CD4-positive, alpha-beta T cell (primary cell): Measurements from ENCODE around the gene TDRD9. TPM values are rescaled to one million over a fixed set of nuclear protein-coding genes. Genes with fewer than 3 reads are reported as not detected.
A peak's percentile ranks its signal among the peaks of the same experiment; 100 is the strongest.

Experiments
- ATAC-seq: fragments of 200-7000 bp; cut with Tn5 transposase; one replicate; pipeline ENCODE4 v1.10.0; 2022; ENCODE audit warnings: mild to moderate bottlenecking; ENCODE audit not compliant: poor library complexity
- CTCF ChIA-PET: fragments of 350-600 bp; sonication (Branson Sonifier 250); formaldehyde crosslinking; loops from one replicate; lab custom pipeline; 2021; ENCODE audit warnings: antibody characterized with exemption, inconsistent platforms; lab: Charles Lee
- POLR2A ChIA-PET: fragments of 350-600 bp; sonication (Branson Sonifier 250); formaldehyde crosslinking; loops from one replicate; lab custom pipeline; 2021; ENCODE audit warnings: antibody characterized with exemption, inconsistent platforms; lab: Charles Lee
- DNase-seq, 14 experiments: peaks; one replicate each; pipeline ENCODE4 v3.0.0-alpha.2; 2013 to 2020; ENCODE audit warnings: mixed read lengths in 2 of 14
- H3K27ac ChIP-seq, 2 donors: one replicate each; pipeline versions ENCODE4 v1.5.1 to v1.7.0; 2013; ENCODE audit warnings: low read length in 2 of 2, low read depth in 1 of 2, mild to moderate bottlenecking in 1 of 2
- H3K27me3 ChIP-seq, 2 experiments: 1 replicate in 1 of 2; 2 replicates in 1 of 2; pipeline versions ENCODE4 v1.6.1 to v1.7.0; 2013; ENCODE audit warnings: low read length in 2 of 2, control low read depth in 1 of 2, mild to moderate bottlenecking in 1 of 2, moderate library complexity in 1 of 2; ENCODE audit not compliant: insufficient read depth in 2 of 2, control insufficient read depth in 1 of 2
- H3K36me3 ChIP-seq: one replicate; pipeline ENCODE4 v1.6.1; 2013; ENCODE audit warnings: low read length, control low read depth; ENCODE audit not compliant: insufficient read depth
- H3K4me1 ChIP-seq: one replicate; pipeline ENCODE4 v1.6.1; 2013; ENCODE audit warnings: low read length, control low read depth; ENCODE audit not compliant: insufficient read depth
- H3K4me3 ChIP-seq: one replicate; pipeline ENCODE4 v1.5.1; 2013; ENCODE audit warnings: mild to moderate bottlenecking, low read length, moderate library complexity
- H3K9me3 ChIP-seq, 2 experiments: 1 replicate in 1 of 2; 2 replicates in 1 of 2; pipeline versions ENCODE4 v1.6.1 to v1.7.0; 2013; ENCODE audit warnings: low read length in 2 of 2, mild to moderate bottlenecking in 2 of 2, control low read depth in 1 of 2, moderate library complexity in 1 of 2; ENCODE audit not compliant: control insufficient read depth in 1 of 2, insufficient read depth in 1 of 2
- H3K27ac Mint-ChIP-seq: one replicate; pipeline ENCODE4 v1.8.0; 2020; ENCODE audit warnings: mixed read lengths
- H3K27me3 Mint-ChIP-seq: one replicate; pipeline ENCODE4 v1.8.0; 2021; ENCODE audit warnings: mixed read lengths
- H3K36me3 Mint-ChIP-seq: one replicate; pipeline ENCODE4 v1.8.0; 2021; ENCODE audit warnings: low read depth, mixed read lengths
- H3K4me1 Mint-ChIP-seq: one replicate; pipeline ENCODE4 v1.8.0; 2021; ENCODE audit warnings: low read depth, mixed read lengths
- H3K4me3 Mint-ChIP-seq: one replicate; pipeline ENCODE4 v1.8.0; 2020; ENCODE audit warnings: mild to moderate bottlenecking, mixed read lengths
- H3K9me3 Mint-ChIP-seq: one replicate; pipeline ENCODE4 v1.8.0; 2020; ENCODE audit warnings: mixed read lengths
- intact Hi-C, 2 experiments: fragments of 100-400 bp; cut with DNase I in 1 of 2; cut with micrococcal nuclease in 1 of 2; formaldehyde crosslinking; loops; one replicate each; pipeline versions ENCODE4 v1.15.1 to v1.9.0; 2023 to 2025; cut with DNase I, micrococcal nuclease
- total RNA-seq, 174 experiments: library from RNA in 2 of 174; stranded (reverse) in 2 of 174; gene quantifications; one replicate each; pipeline ENCODE4 v1.2.3 and lab custom pipeline; 2021 to 2026
- TF ChIP-seq, protein P1 (sequence below): fragments of 200-600 bp; IDR thresholded peaks from one replicate; pipeline ENCODE4 v1.8.0; 2022; ENCODE audit warnings: antibody characterized with exemption, mild to moderate bottlenecking

Gene TDRD9
- total RNA-seq, 2 experiments from 2014 or later: 0.17 to 0.27 TPM

DNA sequence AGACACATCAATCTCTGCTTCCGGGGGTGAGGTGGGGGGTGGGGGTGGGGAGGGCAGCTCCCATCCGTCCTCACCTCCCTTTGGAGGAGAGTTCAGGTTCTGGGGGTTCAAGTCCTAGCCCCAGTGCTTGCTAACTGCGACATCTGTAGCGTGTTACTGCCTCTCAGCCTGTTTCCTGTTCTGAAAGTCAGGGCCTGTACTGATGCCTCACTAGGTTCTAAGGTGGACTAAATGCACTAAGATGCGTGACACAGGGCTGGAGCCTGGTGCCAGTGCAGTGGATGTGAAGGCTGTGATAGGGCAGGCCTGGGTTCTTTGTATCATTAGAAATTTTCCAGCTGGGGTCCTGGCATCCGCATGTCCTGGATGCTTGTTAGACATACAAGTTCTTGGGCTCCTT, 17.3 kb upstream of the TDRD9 start:
- Histone ChIP-seq H3K4me1 (peaks cover 21% of the 10 kb centered on the region), H3K27ac (no peak overlapping the region), H3K9me3 (no peaks in the 10 kb centered on the region), H3K27me3 (no peaks in the 10 kb centered on the region), H3K36me3 (peaks cover 36% of the 10 kb centered on the region), H3K4me3 (no peak overlapping the region)
- ChIA-PET POLR2A (interaction anchor here (1.4 kb wide), 1 partner anchor 102 kb away, joined by 10 read pairs; no protein-coding TSS in a partner anchor), CTCF (interaction anchor here (1.0 to 3.2 kb wide), 9 partner anchors 9 to 114 kb away, joined by 3 to 34 read pairs (median 5); a partner anchor contains a TSS)
- ATAC-seq: no peak
- no peak overlapping the region for H3K4me3 Mint-ChIP-seq
- H3K9me3 Mint-ChIP-seq: no peaks in the 10 kb centered on the region
- no peaks in the 10 kb centered on the region for H3K27me3 Mint-ChIP-seq
- peaks cover 45% of the 10 kb centered on the region for H3K36me3 Mint-ChIP-seq
- H3K27ac Mint-ChIP-seq: no peak overlapping the region
- TF ChIP-seq, protein P1, sequence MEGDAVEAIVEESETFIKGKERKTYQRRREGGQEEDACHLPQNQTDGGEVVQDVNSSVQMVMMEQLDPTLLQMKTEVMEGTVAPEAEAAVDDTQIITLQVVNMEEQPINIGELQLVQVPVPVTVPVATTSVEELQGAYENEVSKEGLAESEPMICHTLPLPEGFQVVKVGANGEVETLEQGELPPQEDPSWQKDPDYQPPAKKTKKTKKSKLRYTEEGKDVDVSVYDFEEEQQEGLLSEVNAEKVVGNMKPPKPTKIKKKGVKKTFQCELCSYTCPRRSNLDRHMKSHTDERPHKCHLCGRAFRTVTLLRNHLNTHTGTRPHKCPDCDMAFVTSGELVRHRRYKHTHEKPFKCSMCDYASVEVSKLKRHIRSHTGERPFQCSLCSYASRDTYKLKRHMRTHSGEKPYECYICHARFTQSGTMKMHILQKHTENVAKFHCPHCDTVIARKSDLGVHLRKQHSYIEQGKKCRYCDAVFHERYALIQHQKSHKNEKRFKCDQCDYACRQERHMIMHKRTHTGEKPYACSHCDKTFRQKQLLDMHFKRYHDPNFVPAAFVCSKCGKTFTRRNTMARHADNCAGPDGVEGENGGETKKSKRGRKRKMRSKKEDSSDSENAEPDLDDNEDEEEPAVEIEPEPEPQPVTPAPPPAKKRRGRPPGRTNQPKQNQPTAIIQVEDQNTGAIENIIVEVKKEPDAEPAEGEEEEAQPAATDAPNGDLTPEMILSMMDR: no peak
- intact Hi-C loops: loop anchor here (1.0 to 2.0 kb wide), 2 partner anchors 103 to 338 kb away; no protein-coding TSS in a partner anchor
- H3K4me1 Mint-ChIP-seq: peaks cover 27% of the 10 kb centered on the region
- DNase-seq: no peak

DNA sequence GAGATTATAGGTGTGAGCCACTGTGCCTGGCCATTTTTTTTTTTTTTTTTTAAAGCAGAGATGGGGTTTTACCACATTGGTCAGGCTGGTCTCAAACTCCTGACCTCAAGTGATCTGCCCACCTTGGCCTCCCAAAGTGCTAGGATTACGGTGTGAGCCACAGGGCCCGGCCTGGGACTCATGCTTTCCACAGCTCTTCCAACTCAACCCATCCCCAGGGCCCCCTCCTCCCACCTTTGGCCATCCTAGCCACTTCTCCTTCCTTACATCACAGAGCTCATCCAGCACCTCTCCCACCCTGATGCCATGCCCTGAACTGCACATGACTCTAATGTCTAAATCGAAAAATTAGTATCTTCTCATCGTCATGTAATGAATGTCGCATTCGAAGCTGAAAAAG, 12.6 kb upstream of the TDRD9 start:
- Mint-ChIP-seq H3K9me3 (no peaks in the 10 kb centered on the region), H3K4me1 (peaks cover 20% of the 10 kb centered on the region), H3K27ac (peak overlapping the region; percentile 35), H3K4me3 (no peak overlapping the region), H3K36me3 (peaks cover 55% of the 10 kb centered on the region), H3K27me3 (no peaks in the 10 kb centered on the region)
- TF ChIP-seq, protein P1: no peak
- Histone ChIP-seq H3K36me3 (peaks cover 56% of the 10 kb centered on the region), H3K27ac (no peak overlapping the region), H3K27me3 (no peaks in the 10 kb centered on the region), H3K4me1 (peaks cover 26% of the 10 kb centered on the region), H3K4me3 (no peak overlapping the region), H3K9me3 (no peaks in the 10 kb centered on the region)
- intact Hi-C loops: no loop called here
- ChIA-PET CTCF (interaction anchor here (3.1 kb wide), 1 partner anchor 15 kb away, joined by 15 read pairs; no protein-coding TSS in a partner anchor), POLR2A (interaction anchor here (0.6 kb wide), 1 partner anchor 23 kb away, joined by 3 read pairs; no protein-coding TSS in a partner anchor)
- ATAC-seq (no peak), DNase-seq (no peak)

DNA sequence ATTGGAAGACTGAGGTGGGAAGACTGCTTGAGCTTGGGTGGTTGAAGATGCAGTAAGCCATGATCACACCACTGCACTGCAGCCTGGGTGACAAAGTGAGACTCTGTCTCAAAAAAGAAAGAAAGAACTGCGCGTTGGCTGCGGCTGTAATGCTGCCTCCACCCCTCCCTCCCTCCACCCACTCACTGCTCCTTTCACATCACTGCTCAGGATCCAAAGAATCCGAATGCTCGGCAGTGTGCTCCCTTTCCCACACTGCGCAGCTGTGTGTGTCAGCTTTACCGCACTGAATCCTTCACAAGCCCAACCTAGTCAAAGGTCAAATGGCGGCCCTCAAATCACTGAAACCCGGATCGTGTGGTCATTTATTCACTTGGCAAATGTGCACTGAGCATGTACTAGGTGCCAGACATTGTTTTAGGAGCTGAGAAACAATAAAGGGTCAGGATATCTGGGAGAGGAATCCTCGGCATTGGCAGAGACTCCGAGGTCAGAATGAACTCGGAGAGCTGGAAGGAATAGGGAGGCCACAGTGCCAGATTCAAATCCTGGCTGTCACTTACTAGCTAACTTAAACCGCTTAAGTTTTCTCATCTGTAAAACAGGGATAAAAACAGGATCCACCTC, 11.5 kb upstream of the TDRD9 start:
- H3K27me3 ChIP-seq: no peaks in the 10 kb centered on the region
- Mint-ChIP-seq H3K36me3 (peaks cover 53% of the 10 kb centered on the region), H3K4me3 (no peak overlapping the region), H3K27ac (no peak overlapping the region), H3K27me3 (no peaks in the 10 kb centered on the region), H3K4me1 (peaks cover 25% of the 10 kb centered on the region), H3K9me3 (no peaks in the 10 kb centered on the region)
- intact Hi-C loops: no loop called here
- peaks cover 35% of the 10 kb centered on the region for H3K4me1 ChIP-seq
- ChIA-PET POLR2A (no interaction called here), CTCF (interaction anchor here (3.1 kb wide), 1 partner anchor 16 kb away, joined by 15 read pairs; no protein-coding TSS in a partner anchor)
- H3K27ac ChIP-seq: no peak overlapping the region
- TF ChIP-seq, protein P1: no peak
- H3K9me3 ChIP-seq: no peaks in the 10 kb centered on the region
- DNase-seq (peak in 1 of 14 experiments; percentile 21), ATAC-seq (no peak)
- no peak overlapping the region for H3K4me3 ChIP-seq
- H3K36me3 ChIP-seq: peaks cover 52% of the 10 kb centered on the region
